WTC11 (cell line): Measurements from ENCODE around the gene FBXO9.

Experiments
- CTCF ChIP-seq: fragments of 200-600 bp; IDR thresholded peaks from 2 replicates; pipeline ENCODE4 v1.8.0; 2022; ENCODE audit warnings: antibody characterized with exemption
- ESRRA ChIP-seq: sonication (generic); formaldehyde crosslinking; IDR thresholded peaks from 2 replicates; pipeline ENCODE4 v1.8.1; 2022; ENCODE audit warnings: mild to moderate bottlenecking, missing genetic modification reagents, borderline replicate concordance
- MAX ChIP-seq: sonication (generic); formaldehyde crosslinking; IDR thresholded peaks from 2 replicates; pipeline ENCODE4 v1.8.0; 2022; ENCODE audit warnings: mild to moderate bottlenecking, missing genetic modification reagents
- NR3C1 ChIP-seq: sonication (generic); formaldehyde crosslinking; conservative IDR thresholded peaks from 2 replicates; pipeline ENCODE4 v1.8.1; 2023; ENCODE audit warnings: low read depth, mild to moderate bottlenecking, missing genetic modification reagents
- PREB ChIP-seq: sonication (generic); formaldehyde crosslinking; IDR thresholded peaks from 2 replicates; pipeline ENCODE4 v1.8.1; 2022; ENCODE audit warnings: mild to moderate bottlenecking, missing genetic modification reagents, moderate library complexity, borderline replicate concordance
- TEAD1 ChIP-seq: sonication (generic); formaldehyde crosslinking; IDR thresholded peaks from 2 replicates; pipeline ENCODE4 v1.8.0; 2022; ENCODE audit warnings: mild to moderate bottlenecking, missing genetic modification reagents
- TF ChIP-seq, protein P1 (sequence below): sonication (generic); formaldehyde crosslinking; IDR thresholded peaks from 2 replicates; pipeline ENCODE4 v1.8.0; 2023; ENCODE audit warnings: missing genetic modification reagents

DNA sequence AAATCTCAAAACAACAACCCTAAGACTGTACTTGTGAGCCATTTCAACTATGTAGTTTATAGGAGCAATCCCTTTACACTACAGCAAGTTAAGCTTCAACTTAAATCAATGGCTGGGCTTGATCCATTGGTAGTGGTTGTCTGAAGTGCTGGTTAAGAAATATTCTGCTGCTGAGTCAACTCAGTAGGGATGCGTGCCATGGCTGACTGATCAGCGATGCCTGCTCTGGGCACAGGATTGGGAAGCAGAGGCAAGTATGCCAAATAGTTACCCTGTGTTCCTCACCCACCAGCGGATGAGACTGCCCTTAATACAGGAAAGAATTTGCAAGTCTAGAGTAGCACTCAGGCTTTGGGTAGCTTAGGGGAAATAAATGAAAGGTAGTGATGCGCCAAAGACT lies 41.9 kb downstream of the FBXO9 start:
- TF ChIP-seq MAX (CRISPR knock-in tag): no peak
- no peak for TF ChIP-seq CTCF
- TF ChIP-seq TEAD1 (CRISPR knock-in tag): no peak
- TF ChIP-seq NR3C1: no peak
- TF ChIP-seq PREB (CRISPR knock-in tag): no peak
- no peak for TF ChIP-seq ESRRA
- TF ChIP-seq, protein P1, sequence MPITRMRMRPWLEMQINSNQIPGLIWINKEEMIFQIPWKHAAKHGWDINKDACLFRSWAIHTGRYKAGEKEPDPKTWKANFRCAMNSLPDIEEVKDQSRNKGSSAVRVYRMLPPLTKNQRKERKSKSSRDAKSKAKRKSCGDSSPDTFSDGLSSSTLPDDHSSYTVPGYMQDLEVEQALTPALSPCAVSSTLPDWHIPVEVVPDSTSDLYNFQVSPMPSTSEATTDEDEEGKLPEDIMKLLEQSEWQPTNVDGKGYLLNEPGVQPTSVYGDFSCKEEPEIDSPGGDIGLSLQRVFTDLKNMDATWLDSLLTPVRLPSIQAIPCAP (CRISPR knock-in tag): no peak
